Caco-2 (cell line): Measurements from ENCODE around the gene WDR27. TPM values are rescaled to one million over a fixed set of nuclear protein-coding genes. Genes with fewer than 3 reads are reported as not detected.
"Not testable (repeated sequence)": the region's sequence is repeated elsewhere in the genome, so short reads cannot be mapped to it uniquely, and the experiment has no call there.

Experiments
- BruUV-seq: library from RNA; stranded (reverse); fragments of 400-500 nt; replicated peaks from 2 replicates; lab custom pipeline; 2021; lab: Mats Ljungman, UMichigan
- CTCF ChIA-PET: fragments of 300-600 bp; sonication (Branson Sonifier 250); formaldehyde crosslinking; loops from one replicate; lab custom pipeline; 2022; ENCODE audit warnings: antibody characterized with exemption; lab: Charles Lee
- POLR2A ChIA-PET: fragments of 300-600 bp; sonication (Branson Sonifier 250); formaldehyde crosslinking; loops from one replicate; lab custom pipeline; 2022; ENCODE audit warnings: antibody characterized with exemption; lab: Charles Lee
- DNase-seq, 2 experiments: peaks; one replicate each; pipeline versions ENCODE4 v3.0.0 to v3.0.0-alpha.2; 2020 to 2022
- H3K27me3 ChIP-seq: replicated peaks from 2 replicates; pipeline ENCODE4 v1.6.0; 2011; ENCODE audit warnings: low read length; ENCODE audit not compliant: control insufficient read depth, insufficient read depth
- H3K36me3 ChIP-seq: 2 replicates; pipeline ENCODE4 v1.5.1; 2011; ENCODE audit warnings: low read length; ENCODE audit not compliant: control insufficient read depth, insufficient read depth
- H3K4me1 ChIP-seq: fragments of 250-450 bp; sonication (Bioruptor Pico); 2 replicates; pipeline ENCODE4 v1.5.1; 2020; ENCODE audit warnings: mild to moderate bottlenecking
- H3K4me3 ChIP-seq: 2 replicates; pipeline ENCODE4 v1.5.1; 2011; ENCODE audit warnings: low read depth, mild to moderate bottlenecking, control low read depth, low read length
- H3K9me3 ChIP-seq: fragments of 250-450 bp; sonication (Bioruptor Pico); 2 replicates; pipeline ENCODE4 v1.5.1; 2020; ENCODE audit warnings: mild to moderate bottlenecking, moderate library complexity
- H3K27ac Mint-ChIP-seq: one replicate; pipeline ENCODE4 v1.8.0; 2022; ENCODE audit warnings: mixed read lengths; ENCODE audit not compliant: unreplicated experiment
- H3K27me3 Mint-ChIP-seq: one replicate; pipeline ENCODE4 v1.8.0; 2022; ENCODE audit warnings: mixed read lengths; ENCODE audit not compliant: insufficient read depth, unreplicated experiment
- H3K36me3 Mint-ChIP-seq: one replicate; pipeline ENCODE4 v1.8.0; 2022; ENCODE audit warnings: mild to moderate bottlenecking, mixed read lengths; ENCODE audit not compliant: insufficient read depth, unreplicated experiment
- H3K4me1 Mint-ChIP-seq: one replicate; pipeline ENCODE4 v1.8.0; 2022; ENCODE audit warnings: low read depth, mixed read lengths; ENCODE audit not compliant: unreplicated experiment
- H3K4me3 Mint-ChIP-seq: one replicate; pipeline ENCODE4 v1.8.0; 2022; ENCODE audit warnings: mild to moderate bottlenecking, moderate library complexity, mixed read lengths; ENCODE audit not compliant: unreplicated experiment
- H3K9me3 Mint-ChIP-seq: one replicate; pipeline ENCODE4 v1.8.0; 2022; ENCODE audit warnings: mixed read lengths; ENCODE audit not compliant: unreplicated experiment
- intact Hi-C: fragments of 100-400 bp; cut with micrococcal nuclease; formaldehyde crosslinking; loops from one replicate; pipeline ENCODE4 v1.10.0; 2022; ENCODE audit not compliant: unreplicated experiment
- total RNA-seq: library from RNA; stranded (reverse); gene quantifications from 2 replicates; pipeline ENCODE4 v1.2.3, GENCODE V29; 2022
- TF ChIP-seq, protein P1 (sequence below), 2 experiments: fragments of 200-600 bp in 1 of 2; IDR thresholded peaks; 1 replicate in 1 of 2; 2 replicates in 1 of 2; pipeline versions ENCODE4 v1.5.1 to v1.8.0; 2011 to 2022; ENCODE audit warnings: antibody characterized with exemption in 1 of 2, control low read depth in 1 of 2, inconsistent platforms in 1 of 2, low read depth in 1 of 2, low read length in 1 of 2, mild to moderate bottlenecking in 1 of 2, moderate library complexity in 1 of 2; ENCODE audit not compliant: insufficient read depth in 1 of 2, severe bottlenecking in 1 of 2, unreplicated experiment in 1 of 2

Gene WDR27
- total RNA-seq, 1 experiment from 2014 or later: 62.9 TPM

DNA sequence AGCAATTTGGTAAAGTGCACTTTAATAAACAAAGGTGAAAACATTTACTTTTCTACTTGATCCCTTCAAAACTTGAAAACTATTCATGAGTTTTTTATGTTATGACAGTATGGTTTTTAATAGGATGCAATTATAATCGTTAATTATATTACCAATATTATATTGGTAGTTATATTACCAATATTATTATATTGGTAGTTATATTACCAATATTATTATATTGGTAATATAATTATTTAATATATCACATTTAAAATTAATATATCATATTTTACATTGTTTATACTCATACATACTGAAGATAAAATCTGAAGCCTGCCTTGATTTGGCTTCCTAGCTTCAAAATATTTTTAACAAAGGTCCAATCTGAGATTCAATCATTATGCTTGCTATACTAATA is 262.1 kb downstream of the WDR27 start:
- Mint-ChIP-seq H3K9me3 (no peaks in the 10 kb centered on the region), H3K4me3 (no peak overlapping the region), H3K27me3 (no peaks in the 10 kb centered on the region), H3K27ac (no peak overlapping the region), H3K36me3 (no peaks in the 10 kb centered on the region), H3K4me1 (no peaks in the 10 kb centered on the region)
- no peaks in the 10 kb centered on the region for H3K4me1 ChIP-seq
- no peak for DNase-seq
- peaks cover 5% of the 10 kb centered on the region; the same call in 1 of the 2 replicates for H3K9me3 ChIP-seq
- intact Hi-C loops: no loop called here
- ChIA-PET POLR2A (no interaction called here), CTCF (no interaction called here)
- no peaks in the 10 kb centered on the region for H3K27me3 ChIP-seq
- no peak overlapping the region for H3K4me3 ChIP-seq
- TF ChIP-seq, protein P1, sequence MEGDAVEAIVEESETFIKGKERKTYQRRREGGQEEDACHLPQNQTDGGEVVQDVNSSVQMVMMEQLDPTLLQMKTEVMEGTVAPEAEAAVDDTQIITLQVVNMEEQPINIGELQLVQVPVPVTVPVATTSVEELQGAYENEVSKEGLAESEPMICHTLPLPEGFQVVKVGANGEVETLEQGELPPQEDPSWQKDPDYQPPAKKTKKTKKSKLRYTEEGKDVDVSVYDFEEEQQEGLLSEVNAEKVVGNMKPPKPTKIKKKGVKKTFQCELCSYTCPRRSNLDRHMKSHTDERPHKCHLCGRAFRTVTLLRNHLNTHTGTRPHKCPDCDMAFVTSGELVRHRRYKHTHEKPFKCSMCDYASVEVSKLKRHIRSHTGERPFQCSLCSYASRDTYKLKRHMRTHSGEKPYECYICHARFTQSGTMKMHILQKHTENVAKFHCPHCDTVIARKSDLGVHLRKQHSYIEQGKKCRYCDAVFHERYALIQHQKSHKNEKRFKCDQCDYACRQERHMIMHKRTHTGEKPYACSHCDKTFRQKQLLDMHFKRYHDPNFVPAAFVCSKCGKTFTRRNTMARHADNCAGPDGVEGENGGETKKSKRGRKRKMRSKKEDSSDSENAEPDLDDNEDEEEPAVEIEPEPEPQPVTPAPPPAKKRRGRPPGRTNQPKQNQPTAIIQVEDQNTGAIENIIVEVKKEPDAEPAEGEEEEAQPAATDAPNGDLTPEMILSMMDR (IDR thresholded peaks at IDR 0.05; ENCODE audit: insufficient read depth in 1 of 2, low read depth in 1 of 2, low read length in 1 of 2, severe bottlenecking in 1 of 2, unreplicated experiment in 1 of 2): no peak
- no peaks in the 10 kb centered on the region for H3K36me3 ChIP-seq
- no TSS peak for BruUV-seq

DNA sequence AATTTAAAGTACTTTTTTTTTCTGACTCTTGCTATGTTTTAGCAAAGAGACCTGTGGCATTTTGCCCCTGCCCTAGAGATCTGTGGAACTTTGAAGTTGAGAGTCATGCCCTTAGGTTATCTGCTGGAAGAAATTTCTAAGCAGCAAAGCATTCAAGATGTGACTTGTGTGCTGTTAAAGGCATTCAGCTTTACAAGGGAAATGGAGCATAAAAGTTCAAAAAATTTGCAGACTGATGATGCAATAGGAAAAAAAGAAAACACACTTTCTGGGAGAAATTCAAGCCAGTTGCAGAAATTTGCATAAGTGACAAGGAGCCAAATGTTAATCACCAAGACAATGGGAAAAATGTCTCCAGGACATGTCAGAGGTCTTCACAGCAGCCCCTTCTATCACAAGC is 267.3 kb downstream of the WDR27 start:
- H3K9me3 Mint-ChIP-seq: peaks cover 29% of the 10 kb centered on the region
- H3K36me3 ChIP-seq, CTCF ChIA-PET, DNase-seq, H3K4me3 ChIP-seq, H3K36me3 Mint-ChIP-seq, BruUV-seq, H3K27ac Mint-ChIP-seq, H3K27me3 ChIP-seq, H3K4me1 Mint-ChIP-seq, intact Hi-C loops, H3K4me3 Mint-ChIP-seq, H3K4me1 ChIP-seq, POLR2A ChIA-PET, H3K27me3 Mint-ChIP-seq: not testable (repeated sequence)
- peaks cover 12% of the 10 kb centered on the region; the same call in 1 of the 2 replicates for H3K9me3 ChIP-seq

DNA sequence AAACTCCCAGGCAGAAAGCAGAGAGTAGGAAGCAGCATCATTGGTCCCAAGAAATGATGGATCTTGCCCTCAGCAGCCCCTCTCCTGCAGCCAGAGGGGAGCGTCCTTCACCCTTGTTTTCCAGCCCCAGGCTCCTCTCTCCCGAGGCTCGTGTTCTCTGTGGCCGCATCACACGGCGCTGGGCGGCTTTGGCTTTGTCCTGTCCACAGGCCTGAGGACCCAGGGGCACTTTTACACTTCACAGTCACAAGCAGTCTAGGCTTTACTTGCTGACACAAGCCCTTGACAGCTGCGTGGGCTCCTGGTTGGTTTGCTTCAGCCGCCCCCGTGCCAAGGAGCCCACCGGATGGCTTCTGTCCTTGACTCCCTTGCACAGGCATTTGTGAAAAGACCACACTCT is 272.8 kb downstream of the WDR27 start:
- intact Hi-C loops: no loop called here
- Histone ChIP-seq H3K9me3 (peaks cover 6% of the 10 kb centered on the region; the same call in 1 of the 2 replicates), H3K4me3 (no peak overlapping the region), H3K36me3 (no peaks in the 10 kb centered on the region), H3K4me1 (no peaks in the 10 kb centered on the region), H3K27me3 (no peaks in the 10 kb centered on the region)
- POLR2A ChIA-PET: no interaction called here
- no TSS peak for BruUV-seq
- no peak overlapping the region for H3K27ac Mint-ChIP-seq
- TF ChIP-seq, protein P1 (IDR thresholded peaks at IDR 0.05; ENCODE audit: insufficient read depth in 1 of 2, low read depth in 1 of 2, low read length in 1 of 2, severe bottlenecking in 1 of 2, unreplicated experiment in 1 of 2): no peak
- H3K4me3 Mint-ChIP-seq: no peak overlapping the region
- H3K27me3 Mint-ChIP-seq: no peaks in the 10 kb centered on the region
- no peaks in the 10 kb centered on the region for H3K4me1 Mint-ChIP-seq
- CTCF ChIA-PET: no interaction called here
- no peaks in the 10 kb centered on the region for H3K36me3 Mint-ChIP-seq
- no peak for DNase-seq
- H3K9me3 Mint-ChIP-seq: peaks cover 30% of the 10 kb centered on the region

DNA sequence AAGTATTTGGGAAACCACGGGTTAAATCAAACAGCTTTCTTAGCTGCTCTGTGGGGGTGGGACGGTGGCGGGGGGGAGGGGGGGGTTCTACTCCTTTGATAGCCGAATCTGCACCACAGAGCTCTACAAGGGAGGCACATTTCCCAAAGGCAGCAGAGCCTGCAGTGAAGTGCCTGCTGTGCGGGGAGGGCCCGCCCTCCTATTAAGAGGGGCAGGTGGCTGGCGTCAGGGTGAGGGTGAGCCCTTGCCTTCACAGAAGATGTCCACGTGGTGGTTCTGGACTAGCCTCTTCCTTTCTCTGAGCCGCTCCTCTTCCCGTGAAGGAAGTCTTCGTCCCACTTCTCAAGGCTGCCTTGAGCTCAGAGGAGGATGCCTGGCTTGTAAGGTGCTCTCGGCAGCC is 273.3 kb downstream of the WDR27 start:
- no peaks in the 10 kb centered on the region for H3K27me3 Mint-ChIP-seq
- H3K27ac Mint-ChIP-seq: no peak overlapping the region
- BruUV-seq: no TSS peak
- peaks cover 30% of the 10 kb centered on the region for H3K9me3 Mint-ChIP-seq
- no peaks in the 10 kb centered on the region for H3K27me3 ChIP-seq
- intact Hi-C loops: no loop called here
- no peaks in the 10 kb centered on the region for H3K4me1 ChIP-seq
- no peak overlapping the region for H3K4me3 Mint-ChIP-seq
- no peaks in the 10 kb centered on the region for H3K36me3 ChIP-seq
- H3K9me3 ChIP-seq: peaks cover 6% of the 10 kb centered on the region; the same call in 1 of the 2 replicates
- no peaks in the 10 kb centered on the region for H3K4me1 Mint-ChIP-seq
- POLR2A ChIA-PET: no interaction called here
- H3K36me3 Mint-ChIP-seq: no peaks in the 10 kb centered on the region
- no peak overlapping the region for H3K4me3 ChIP-seq
- TF ChIP-seq, protein P1 (IDR thresholded peaks at IDR 0.05; ENCODE audit: insufficient read depth in 1 of 2, low read depth in 1 of 2, low read length in 1 of 2, severe bottlenecking in 1 of 2, unreplicated experiment in 1 of 2): no peak
- no peak for DNase-seq
- CTCF ChIA-PET: no interaction called here
